Measurements from ENCODE around the gene C21orf91.

C21orf91 gene

DNA sequence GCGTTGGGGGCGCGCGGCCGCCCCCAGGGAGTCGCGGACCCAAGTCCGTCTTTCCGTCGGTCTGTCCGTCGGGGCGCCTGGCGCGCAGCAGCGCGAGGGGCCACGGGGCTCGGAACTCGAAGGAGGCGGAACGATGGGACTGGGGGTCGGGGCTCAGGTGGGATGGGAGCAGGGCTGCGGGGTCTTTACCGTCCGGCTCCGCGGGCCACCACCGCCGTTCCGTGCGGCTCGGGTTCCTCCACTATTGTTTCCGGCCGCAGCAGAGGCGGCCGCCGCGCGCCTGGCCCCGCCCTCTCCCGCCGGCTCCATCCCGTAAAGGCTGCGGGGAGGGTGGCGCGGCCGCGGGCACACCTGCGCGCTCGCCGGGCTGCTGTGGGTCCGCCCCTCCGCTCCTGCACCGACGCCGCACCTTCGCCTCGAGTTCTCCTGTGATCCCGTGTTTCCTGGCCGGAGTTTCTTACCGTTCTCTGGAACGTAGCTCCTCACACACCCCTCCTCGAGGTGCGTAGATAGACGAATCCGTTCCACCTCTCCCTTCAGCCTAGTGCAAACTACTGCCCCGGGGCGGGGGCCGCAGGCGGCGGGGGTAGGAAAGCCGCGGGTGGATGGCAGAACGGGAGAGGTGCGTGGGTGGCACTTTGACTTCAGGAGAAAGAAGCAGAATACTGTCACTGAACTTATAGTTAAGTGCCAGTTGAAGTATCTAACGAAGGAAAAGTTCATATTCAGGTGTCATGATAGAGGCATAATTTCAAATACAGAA, at the start of gene C21orf91:
Gene C21orf91 (minus strand): TSS at position 243 of the 763 bp plus-strand sequence. CDS start 1,038 bp downstream, outside the sequence.
- peak; percentile 83 to 98 (median 95) for DNase-seq
- intact Hi-C loops (cut with DNase I) = no loop called here

DNA sequence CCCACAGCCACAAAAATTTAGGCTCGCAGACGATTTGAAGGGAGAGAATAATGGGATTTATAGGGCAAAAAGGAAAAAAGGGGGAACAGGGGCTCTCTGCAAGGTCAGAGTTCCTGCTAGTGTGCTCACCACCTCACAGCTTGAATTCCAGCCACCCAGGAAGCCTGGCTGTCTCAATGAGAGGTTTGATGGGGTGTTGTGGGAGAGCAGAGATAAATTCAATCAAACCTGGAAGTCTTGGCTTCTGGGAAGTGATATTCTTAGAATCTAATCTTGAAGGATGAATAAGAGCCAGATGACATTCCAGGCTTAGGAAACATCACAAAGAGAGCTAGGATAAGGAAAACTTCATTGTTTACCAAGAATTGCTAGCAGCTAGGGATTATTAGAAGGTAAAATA, 47.4 kb upstream of the C21orf91 start:
- DNase-seq = no peak
- intact Hi-C loops (cut with DNase I) = no loop called here

DNA sequence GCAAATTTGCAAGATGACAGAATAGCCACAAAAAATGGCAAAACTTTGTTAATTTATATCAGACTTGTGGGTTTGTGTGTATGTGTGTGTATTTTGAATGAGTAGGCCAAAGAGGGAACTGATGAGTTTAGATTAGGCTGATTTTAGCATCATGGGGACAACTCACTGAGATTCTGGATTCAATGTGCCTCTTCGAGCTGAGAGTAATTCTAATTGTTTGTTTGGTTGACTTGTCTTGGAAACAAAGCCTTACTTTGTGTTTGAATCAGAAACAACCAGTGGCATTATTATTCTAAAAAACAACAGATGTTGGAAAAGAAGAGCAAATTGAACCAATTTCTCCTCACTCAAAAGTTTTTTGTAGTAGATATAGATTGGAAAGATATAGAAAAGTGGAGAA, 40.5 kb upstream of the C21orf91 start:
- intact Hi-C loops (cut with DNase I) = loop anchor here (10.0 kb wide), 1 partner anchor 45 kb away; no protein-coding TSS in a partner anchor
- peak in 2 of 42 donors; percentile 24 to 55 for DNase-seq

DNA sequence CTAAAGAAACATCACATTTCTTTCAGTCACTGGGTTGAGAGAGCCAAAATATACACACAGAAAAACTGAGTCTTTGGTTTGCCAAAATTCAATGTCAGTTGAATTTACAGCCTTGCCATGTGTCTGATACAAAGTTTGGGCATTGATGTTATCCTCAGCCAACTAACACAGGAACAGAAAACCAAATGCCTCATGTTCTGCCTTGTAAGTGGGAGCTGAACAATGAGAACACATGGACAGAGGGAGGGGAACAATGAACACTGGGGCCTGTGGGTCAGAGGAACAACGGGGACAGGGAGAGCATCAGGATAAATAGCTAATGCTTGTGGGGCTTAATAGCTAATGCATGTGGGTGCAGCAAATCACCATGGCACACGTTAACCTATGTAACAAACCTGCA, 39.6 kb upstream of the C21orf91 start:
- intact Hi-C loops (cut with DNase I) = loop anchor here (10.0 kb wide), 1 partner anchor 46 kb away; no protein-coding TSS in a partner anchor
- DNase-seq = peak in 40 of 42 donors; percentile 7 to 85 (median 56)

DNA sequence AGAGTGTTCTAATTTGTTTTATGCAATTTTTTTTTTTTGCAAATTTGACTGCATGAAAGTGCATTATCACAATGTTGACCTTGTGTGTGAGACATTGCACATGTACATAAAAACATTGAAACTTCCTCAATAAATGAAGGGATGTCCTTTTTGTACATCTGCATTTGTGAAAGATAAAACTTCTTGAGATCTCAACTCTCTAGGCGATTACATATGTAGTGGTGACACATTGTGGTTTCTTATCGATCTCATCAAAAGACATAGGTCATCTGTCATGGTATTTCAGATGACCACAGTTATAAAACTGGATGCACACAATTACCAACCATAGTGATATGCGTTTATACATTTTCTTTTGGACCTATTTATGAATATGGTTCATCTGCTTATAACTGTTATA, 35.6 kb upstream of the C21orf91 start:
- DNase-seq = no peak
- intact Hi-C loops (cut with DNase I) = loop anchor here (10.0 kb wide), 1 partner anchor 50 kb away; no protein-coding TSS in a partner anchor

DNA sequence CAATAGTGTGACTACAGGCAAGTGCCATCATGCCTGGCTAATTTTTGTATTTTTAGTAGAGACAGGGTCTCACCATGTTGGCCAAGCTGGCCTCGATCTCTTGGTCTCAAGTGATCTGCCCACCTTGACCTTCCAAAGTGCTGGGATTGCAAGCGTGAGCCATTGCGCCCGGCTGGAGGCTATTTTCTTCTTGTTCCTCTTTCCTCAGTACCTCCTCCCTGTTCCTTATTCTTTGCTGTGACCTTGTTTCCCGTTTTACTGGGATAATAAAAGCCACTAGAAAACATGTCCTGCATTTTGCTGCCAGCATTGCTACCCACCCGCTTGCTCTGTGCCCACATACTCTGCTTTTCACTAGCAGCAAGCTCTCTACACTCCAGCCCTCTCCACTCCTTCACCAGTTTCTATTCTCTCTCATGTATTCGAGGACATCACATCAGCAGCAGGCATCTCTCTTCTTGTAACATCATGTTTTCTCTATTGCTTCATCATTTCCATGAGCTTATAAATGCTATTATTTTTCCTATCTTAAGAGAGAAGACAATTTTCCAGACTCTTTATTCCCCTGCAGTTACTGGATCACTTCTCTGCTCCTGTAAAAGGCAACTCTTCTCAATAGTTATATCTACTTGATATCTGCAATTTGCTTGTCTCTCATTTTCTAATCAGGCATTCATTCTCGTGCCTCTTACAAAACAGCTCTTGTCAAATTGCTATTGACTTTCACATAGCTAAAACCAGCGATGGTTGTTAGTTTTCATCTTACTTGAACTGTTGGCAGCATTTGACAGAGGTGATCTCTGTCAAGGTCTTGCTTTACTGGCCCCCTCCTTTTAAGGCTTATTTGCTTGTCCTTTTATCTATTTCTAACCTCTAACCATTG, 34.5 kb upstream of the C21orf91 start:
- intact Hi-C loops (cut with DNase I) = loop anchor here (10.0 kb wide), 1 partner anchor 51 kb away; no protein-coding TSS in a partner anchor
- DNase-seq = no peak

DNA sequence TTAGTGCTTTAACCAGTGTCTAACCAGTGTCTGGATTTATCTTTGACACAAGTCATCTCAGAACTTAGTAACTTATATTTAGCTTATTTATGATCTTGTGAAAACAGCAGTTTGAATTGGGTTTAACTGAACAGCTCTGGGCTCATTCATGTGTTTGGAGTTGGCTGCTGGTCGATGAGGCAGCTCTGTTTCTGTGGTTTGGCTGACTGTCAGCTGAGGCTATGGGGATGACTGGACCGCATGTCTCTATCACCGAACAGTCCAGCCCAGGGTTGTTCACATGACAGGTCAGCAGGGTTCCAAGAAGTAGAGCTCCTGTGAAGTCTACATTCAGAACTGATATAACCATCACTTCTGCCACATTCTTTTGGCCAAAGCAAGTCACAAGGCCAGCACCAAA, 29.1 kb upstream of the C21orf91 start:
- DNase-seq = peak in 30 of 42 donors; percentile 14 to 75 (median 46)

DNA sequence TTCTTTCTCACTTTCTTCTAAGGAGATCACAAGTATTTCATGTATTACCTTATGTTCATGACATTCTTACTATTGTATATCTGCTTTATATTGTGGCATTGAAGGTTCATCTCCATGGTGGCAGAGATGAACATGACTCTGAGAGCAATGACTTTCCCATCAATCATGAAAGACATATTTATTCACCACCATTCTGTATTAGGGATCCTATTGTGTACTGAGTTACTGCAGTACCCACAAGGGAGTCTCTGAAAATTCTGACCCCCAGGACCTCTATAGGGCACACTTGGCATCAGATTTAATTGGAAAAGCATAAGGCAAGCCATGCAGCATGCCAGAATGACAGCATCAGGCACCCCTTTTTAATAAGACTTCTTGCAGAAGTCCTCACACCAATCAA, 21.9 kb upstream of the C21orf91 start:
- DNase-seq = no peak
- intact Hi-C loops (cut with DNase I) = no loop called here

More for the DNA sequence above, 29.1 kb upstream of the C21orf91 start:
- intact Hi-C loops (cut with DNase I) = no loop called here

DNA sequence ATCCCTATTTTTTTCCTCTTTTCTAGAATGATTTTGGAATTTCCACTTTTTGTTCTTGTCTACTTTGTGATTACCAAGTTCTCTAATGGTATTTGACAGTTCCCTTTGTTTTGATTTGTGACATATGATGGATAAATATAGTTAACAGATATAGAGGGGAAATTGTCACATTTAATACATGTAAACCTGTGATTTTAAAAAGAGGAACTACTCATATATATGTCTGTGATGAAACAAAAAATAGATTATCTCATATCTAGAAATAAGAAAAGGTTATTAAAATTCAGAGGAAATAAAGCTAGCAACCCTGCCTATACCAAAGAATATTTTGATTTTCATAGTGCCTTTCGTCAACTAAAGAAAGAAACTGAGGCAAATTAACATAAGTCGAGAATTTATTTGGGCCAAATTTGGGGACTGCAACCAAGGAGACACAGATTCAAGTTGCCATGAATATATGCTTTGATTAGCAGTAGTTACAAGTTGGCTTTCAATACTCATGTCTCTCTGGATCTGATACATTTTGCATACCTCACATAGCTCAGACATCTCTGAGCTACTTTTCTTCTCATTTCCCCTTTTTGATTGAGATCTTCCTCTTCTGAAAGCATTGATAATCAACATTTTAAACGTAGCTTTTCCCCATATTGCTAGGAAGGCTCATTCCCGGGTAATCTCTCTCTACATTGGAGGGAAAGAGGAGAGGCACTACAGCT, 15.6 kb upstream of the C21orf91 start:
- intact Hi-C loops (cut with DNase I) = no loop called here
- DNase-seq = no peak

DNA sequence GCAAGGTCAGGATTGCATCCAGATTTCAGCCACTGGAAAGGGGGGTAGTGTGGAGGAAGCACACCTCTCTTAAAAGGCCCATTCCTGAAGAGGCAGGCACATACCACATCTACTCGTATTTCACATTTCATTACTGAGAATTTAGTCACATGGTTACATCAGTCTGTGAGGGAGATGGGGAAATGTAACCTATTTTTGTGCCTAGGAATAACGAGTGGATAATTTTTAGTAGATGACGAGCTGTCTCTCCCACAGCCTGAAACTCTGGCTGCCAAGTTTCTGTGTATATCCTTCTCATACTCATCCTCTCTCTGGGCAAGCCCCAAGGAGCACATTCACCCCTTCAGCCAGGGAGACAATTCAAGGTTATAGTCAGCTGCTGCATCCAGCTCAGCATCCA, 10.3 kb upstream of the C21orf91 start:
- intact Hi-C loops (cut with DNase I) = no loop called here
- DNase-seq = peak in 14 of 42 donors; percentile 14 to 70 (median 40)

DNA sequence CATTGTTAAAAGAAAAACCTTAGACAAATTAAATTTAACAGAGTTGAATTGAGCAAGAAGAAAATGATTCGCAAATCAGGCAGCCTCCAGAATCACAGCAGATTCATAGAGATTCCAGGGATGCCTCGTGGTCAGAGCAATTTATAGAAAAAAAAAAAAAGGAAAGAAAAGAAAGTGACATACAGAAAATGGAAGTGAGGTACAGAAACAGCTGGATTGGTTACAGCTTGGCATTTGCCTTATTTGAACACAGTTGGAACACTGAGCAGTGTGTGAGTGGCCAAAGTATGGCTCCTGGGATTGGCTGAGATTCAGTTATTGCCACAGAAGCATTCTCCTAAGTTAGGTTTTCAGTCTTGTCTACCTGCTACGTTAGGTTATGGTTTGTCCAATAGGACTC, 9.1 kb upstream of the C21orf91 start:
- intact Hi-C loops (cut with DNase I) = no loop called here
- no peak for DNase-seq

DNA sequence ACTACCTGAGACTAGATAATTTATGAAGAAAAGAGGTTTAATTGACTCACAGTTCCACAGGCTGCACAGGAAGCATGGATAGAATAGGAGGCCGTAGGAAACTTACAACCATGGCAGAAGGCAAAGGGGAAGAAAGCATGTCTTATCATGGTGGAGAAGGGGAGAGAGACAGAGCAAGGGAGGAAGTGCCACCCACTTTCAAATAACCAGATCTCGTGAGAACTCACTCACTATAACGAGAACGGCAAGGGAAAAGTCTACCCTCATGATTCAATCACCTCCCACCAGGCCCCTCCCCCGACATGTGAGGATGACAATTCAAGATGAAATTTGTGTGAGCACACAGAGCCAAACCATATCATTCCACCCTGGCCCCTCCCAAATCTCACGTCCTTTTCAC, 4.7 kb upstream of the C21orf91 start:
- DNase-seq = no peak
- intact Hi-C loops (cut with DNase I) = no loop called here

DNA sequence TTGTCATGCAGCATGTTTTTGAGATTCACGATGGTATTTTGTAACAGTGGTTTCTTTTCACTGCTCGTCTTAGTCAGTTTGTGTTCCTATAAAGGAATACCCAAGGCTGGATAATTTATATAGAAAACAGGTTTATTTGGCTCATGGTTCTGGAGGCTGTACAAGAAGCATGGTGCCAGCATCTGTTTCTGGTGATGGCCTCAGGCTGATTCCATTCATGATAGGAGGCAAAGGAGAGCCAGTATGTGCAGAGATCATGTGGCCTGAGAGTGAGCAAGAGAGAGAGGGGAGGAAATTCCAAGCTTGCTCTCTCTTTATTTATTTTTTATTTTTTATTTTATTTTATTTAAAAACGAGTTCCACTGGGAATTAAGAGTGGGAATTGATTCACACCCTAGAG, 2.0 kb upstream of the C21orf91 start:
- intact Hi-C loops (cut with DNase I) = no loop called here
- no peak for DNase-seq

DNA sequence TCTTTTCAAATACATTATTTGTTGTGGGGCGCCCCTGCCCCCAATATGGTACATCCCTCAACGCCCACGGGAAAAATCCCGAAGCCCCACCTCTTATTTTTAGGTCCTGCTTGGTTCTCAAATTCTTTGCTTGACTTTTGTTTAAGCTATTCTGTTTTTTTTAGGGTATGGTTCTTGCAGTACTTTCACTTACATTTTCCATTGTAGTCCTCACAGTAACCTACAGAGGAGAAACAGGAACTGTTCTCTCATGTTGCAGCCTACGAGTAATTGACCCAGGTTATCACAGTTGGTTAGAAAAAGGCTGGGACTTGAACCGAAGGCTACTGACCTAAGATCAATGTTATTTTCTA, 697 bp upstream of the C21orf91 start:
- intact Hi-C loops (cut with DNase I) = no loop called here
- no peak for DNase-seq

DNA sequence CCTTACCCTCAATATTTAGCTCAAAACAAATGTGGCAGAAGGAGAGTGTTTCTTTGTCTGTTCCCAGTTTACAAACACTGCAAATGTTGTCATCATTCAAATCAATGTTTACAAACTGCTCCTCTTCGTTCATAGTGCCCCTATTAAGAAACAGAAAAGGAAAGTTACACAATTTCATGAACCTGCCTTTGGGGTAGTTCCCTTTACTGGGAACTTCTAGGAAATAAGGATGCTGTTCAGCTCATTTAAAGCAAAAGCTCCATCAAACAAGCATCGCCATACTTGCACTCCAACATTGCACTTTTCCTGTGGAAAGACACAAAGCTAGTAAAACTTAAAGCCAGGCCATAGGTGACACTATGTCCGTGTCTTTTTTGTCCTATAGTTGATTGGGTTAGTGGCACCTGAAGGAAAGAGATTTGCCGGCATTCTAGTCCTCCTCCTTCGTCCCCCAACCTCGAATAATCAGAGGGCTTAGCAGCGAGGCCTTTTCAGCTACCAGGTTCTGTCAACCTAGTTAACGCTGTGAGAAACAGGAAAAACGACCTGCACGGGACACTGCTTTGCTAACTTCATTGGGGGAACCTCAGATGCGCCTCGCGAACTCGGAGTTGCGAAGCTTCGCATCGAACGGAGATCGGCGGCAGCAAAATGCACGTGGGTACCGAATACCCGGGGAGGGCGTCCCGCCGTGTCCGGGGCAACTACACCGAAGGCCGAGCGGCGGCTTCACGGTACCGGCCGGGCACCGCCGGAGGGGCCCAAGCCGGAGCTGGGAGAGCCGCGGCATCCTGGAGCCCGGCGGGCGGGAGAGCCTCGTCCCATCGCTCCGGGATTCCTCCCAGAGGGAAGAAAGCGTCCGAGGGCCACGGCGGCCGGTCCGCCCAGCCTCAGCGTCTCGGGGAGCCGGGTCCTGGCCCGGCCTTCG, 706 bp downstream of the C21orf91 start:
- peak in 40 of 42 donors; percentile 16 to 71 (median 42) for DNase-seq
- intact Hi-C loops (cut with DNase I) = no loop called here

DNA sequence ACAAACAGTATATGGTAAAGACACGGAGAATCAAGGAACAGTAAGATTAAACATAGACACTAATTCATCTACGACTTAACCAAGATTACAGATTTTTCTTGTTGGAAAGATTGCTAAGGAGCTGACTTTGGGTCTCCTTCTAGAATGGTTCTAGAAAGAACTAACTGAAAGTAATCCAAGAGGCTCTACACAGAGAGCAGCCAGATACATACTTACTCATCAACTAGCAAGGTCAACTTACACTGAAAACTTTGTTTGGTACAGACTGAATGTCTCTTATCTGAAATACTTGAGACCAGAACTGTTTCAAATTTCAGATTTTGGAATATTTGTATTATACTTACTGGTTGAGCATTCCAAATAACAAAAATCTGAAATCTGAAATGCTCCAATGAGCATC, 5.8 kb downstream of the C21orf91 start:
- intact Hi-C loops (cut with DNase I) = no loop called here

DNA sequence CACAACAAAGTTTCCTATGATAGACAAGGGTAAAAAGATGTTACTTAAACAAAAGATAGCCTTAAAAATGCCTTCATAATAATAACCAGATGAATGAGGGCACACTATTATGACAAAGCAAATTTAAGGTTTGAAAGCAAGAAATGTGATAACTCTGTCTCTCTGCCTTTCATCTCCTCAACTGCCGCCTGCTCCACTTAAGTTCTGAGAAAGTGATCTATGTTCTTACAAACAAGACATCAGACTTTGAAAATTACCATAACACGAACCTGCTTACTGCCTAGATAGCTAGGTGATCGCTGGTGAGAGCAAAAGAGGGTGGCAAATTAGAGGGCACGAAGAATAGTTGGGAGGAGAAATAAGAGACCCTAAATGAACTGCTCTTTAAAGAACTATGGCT, 13.2 kb downstream of the C21orf91 start:
- no peak for DNase-seq
- intact Hi-C loops (cut with DNase I) = no loop called here

More for the DNA sequence above, 5.8 kb downstream of the C21orf91 start:
- no peak for DNase-seq

DNA sequence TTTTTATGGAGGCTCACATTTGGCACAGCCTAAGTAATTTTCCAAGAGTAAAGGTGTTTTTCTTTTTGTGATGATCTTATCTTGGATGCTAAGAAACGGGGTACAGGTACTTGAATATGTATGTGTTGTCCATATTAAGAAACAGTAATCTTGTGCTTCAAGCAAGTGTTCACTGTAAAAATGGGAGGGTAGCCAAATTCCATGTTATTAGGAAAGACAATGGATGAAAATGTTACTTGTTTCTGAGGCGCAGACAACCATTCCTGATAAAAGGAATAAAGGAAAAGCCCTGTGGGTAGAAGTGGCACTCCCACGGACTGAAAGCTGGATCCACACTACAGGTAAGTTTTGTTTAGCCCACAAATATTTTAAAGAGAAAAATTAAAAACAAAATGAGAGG, 15.6 kb downstream of the C21orf91 start:
- intact Hi-C loops (cut with DNase I) = no loop called here
- DNase-seq = no peak

Measured in head of caudate nucleus (tissue), 42 donors.